Central memory CD8-positive, alpha-beta T cell (primary cell): ENCODE measurements around the gene HS6ST2.

Experiments used
- ATAC-seq: fragments of 150-1000 bp; cut with Tn5 transposase; replicated peaks from 2 replicates; pipeline ENCODE4 v1.10.0; 2022; ENCODE audit warnings: mild to moderate bottlenecking, moderate FRiP score, moderate number of reproducible peaks; ENCODE audit not compliant: poor library complexity, severe bottlenecking; ENCODE audit errors: extremely low read depth
- DNase-seq, 2 donors: peaks; one replicate each; pipeline ENCODE4 v3.0.0; 2021; ENCODE audit warnings: low spot score in 2 of 2
- H3K27ac Mint-ChIP-seq: one replicate; pipeline ENCODE4 v1.8.0; 2022; ENCODE audit warnings: low read depth, mild to moderate bottlenecking, moderate library complexity, mixed read lengths
- H3K27me3 Mint-ChIP-seq: one replicate; pipeline ENCODE4 v1.8.0; 2022; ENCODE audit warnings: mixed read lengths
- H3K36me3 Mint-ChIP-seq: one replicate; pipeline ENCODE4 v1.8.0; 2022; ENCODE audit warnings: mild to moderate bottlenecking, moderate library complexity, mixed read lengths; ENCODE audit not compliant: insufficient read depth
- H3K4me1 Mint-ChIP-seq: one replicate; pipeline ENCODE4 v1.8.0; 2022; ENCODE audit warnings: mixed read lengths
- H3K4me3 Mint-ChIP-seq: one replicate; pipeline ENCODE4 v1.8.0; 2022; ENCODE audit warnings: mild to moderate bottlenecking, moderate library complexity, mixed read lengths
- H3K9me3 Mint-ChIP-seq: one replicate; pipeline ENCODE4 v1.8.0; 2022; ENCODE audit warnings: mixed read lengths

The HS6ST2 gene

DNA sequence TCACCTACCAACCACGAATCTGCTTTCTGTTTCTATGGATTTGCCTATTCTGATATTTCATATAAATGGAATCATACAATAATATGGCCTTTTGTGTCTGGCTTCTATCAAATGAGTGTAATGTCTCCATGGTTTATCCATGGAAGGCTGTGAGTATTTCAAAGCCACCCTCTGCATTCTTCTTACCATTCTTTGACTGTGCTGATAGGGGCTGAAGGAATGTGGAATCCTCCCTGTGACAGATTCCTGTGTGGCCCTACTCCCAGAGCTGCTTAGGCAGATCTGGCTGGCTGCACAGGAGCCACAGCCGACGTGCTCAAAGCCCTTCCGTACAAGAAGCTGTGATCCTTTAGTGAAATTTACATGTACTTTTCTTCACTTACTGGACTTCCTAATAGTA is 163.2 kb downstream of the HS6ST2 start:
- no peak for ATAC-seq
- no peak overlapping the region for H3K4me3 Mint-ChIP-seq

DNA sequence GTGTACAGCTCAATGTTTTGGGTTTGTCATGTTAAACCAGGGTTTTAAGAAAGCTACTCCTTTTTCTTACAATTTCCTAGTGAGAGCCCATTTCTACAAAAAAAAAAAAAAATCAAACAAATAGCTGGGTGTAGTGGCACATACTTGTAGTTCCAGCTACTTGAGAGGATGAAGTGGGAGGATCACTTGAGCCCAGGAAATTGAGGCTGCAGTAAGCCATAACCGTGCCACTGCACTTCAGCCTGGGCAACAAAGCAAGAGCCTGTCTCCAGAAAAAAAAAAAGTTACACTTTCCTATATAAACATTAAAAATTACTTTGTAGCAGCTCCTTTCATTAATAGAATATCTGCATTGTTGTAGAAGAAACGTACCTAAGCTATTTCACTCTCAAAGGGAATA is 166.7 kb downstream of the HS6ST2 start:
- no peaks in the 10 kb centered on the region for H3K4me1 Mint-ChIP-seq
- no peak overlapping the region for H3K27ac Mint-ChIP-seq
- no peaks in the 10 kb centered on the region for H3K36me3 Mint-ChIP-seq
- no peak overlapping the region for H3K4me3 Mint-ChIP-seq
- H3K9me3 Mint-ChIP-seq: no peaks in the 10 kb centered on the region
- H3K27me3 Mint-ChIP-seq: no peaks in the 10 kb centered on the region
- ATAC-seq (no peak), DNase-seq (no peak)

More for the DNA sequence above, 163.2 kb downstream of the HS6ST2 start:
- Mint-ChIP-seq H3K27me3 (no peaks in the 10 kb centered on the region), H3K27ac (no peak overlapping the region), H3K36me3 (no peaks in the 10 kb centered on the region), H3K4me1 (no peaks in the 10 kb centered on the region), H3K9me3 (no peaks in the 10 kb centered on the region)
- DNase-seq: no peak

DNA sequence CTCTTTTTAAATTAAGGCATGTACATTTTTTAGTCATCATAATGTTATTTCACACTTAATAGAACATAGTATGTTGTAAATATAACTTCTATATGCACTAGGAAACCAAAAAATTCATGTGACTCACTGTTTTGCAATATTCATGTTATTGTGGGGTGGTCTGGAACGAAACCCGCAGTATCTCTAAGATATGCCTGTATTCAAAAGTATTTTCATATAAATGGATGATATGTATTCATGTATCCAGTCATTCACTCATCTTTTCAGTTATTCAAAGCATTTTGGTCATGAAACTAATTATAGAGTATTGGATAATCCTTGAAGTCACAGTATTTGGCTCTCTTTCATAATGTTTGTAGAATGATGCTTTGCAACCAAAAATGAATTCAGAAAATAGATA is 168.1 kb downstream of the HS6ST2 start:
- DNase-seq (no peak), ATAC-seq (no peak)
- Mint-ChIP-seq H3K4me3 (no peak overlapping the region), H3K4me1 (no peaks in the 10 kb centered on the region), H3K9me3 (no peaks in the 10 kb centered on the region), H3K36me3 (no peaks in the 10 kb centered on the region), H3K27me3 (no peaks in the 10 kb centered on the region), H3K27ac (no peak overlapping the region)

DNA sequence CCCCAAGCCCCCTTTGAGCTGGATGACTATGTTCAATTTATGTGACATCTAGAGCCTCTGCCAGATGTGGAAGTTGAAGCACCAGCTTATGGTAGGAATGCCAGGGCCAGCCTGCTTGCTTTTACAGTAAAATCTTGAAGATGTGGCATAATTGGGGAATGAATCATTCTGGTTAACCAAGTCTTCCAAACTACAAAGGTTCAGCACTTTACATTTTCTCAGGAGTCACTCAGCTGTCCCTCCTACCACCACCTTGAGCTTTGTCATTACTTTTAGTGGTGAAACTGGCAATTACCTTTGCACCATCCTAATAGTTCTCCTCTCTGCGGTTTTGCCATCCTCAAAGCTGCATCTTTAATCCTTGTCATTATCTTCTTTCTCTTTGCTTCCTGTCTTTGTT is 172.2 kb downstream of the HS6ST2 start:
- H3K9me3 Mint-ChIP-seq: no peaks in the 10 kb centered on the region
- H3K36me3 Mint-ChIP-seq: no peaks in the 10 kb centered on the region
- no peak overlapping the region for H3K4me3 Mint-ChIP-seq
- no peak for DNase-seq
- no peaks in the 10 kb centered on the region for H3K4me1 Mint-ChIP-seq
- no peak overlapping the region for H3K27ac Mint-ChIP-seq
- no peak for ATAC-seq
- no peaks in the 10 kb centered on the region for H3K27me3 Mint-ChIP-seq

DNA sequence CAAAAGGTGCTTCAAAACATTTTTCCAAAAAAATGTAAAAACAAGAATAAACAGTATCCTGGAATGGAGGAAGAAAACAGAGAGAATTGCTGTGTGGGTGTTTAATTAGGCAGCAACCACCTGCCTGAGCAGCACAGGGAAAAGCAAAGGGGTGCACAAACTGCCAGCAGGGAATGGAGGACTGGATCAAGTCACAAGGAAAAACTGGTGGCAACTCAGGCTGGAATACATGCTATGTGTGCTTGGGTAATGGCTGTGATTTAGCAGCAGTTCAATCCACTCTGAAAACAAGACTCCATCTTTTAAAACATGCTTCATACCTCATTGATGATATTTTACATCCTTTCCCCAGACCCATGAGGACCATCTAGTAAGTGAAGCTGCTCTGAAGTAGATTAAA is 179.5 kb downstream of the HS6ST2 start:
- DNase-seq (no peak), ATAC-seq (no peak)
- Mint-ChIP-seq H3K4me1 (no peaks in the 10 kb centered on the region), H3K27me3 (no peaks in the 10 kb centered on the region), H3K36me3 (no peaks in the 10 kb centered on the region), H3K9me3 (no peaks in the 10 kb centered on the region), H3K27ac (no peak overlapping the region), H3K4me3 (no peak overlapping the region)

DNA sequence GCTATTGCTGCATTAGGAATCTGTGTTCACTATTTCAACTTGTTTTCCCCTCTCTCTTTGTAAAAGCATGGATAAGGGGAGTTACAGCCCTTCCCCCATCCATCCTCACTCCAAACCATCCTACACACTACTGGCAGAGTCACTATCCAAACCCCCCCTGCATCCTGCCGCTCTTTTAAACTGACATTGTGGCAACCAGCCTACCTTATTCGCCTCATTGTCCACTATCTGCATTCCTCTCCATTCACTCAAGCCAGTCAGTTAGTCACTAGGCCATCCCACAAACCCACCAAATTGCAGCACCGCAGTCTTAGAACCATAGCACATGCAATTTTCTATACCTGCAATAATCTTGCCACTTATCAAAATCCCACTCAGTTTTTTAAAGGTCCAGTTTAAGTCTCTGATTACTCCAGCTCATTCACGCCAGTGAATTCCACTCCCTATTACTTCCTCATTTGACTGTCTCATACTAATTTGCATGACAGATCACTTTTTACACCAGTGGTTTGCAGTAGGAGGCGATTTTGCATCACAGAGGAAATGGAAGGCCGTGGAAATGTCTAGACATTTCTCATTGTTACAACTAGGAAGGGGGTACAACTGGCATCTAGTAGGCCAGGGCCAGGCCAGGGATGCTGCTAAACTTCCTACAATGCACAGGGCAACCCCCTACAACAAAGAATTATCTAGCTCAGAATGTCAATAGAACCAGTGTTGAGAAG is 181.8 kb downstream of the HS6ST2 start:
- ATAC-seq (no peak), DNase-seq (no peak)
- H3K4me1 Mint-ChIP-seq: no peaks in the 10 kb centered on the region
- no peaks in the 10 kb centered on the region for H3K9me3 Mint-ChIP-seq
- no peaks in the 10 kb centered on the region for H3K27me3 Mint-ChIP-seq
- H3K4me3 Mint-ChIP-seq: no peak overlapping the region
- H3K27ac Mint-ChIP-seq: no peak overlapping the region
- H3K36me3 Mint-ChIP-seq: no peaks in the 10 kb centered on the region

DNA sequence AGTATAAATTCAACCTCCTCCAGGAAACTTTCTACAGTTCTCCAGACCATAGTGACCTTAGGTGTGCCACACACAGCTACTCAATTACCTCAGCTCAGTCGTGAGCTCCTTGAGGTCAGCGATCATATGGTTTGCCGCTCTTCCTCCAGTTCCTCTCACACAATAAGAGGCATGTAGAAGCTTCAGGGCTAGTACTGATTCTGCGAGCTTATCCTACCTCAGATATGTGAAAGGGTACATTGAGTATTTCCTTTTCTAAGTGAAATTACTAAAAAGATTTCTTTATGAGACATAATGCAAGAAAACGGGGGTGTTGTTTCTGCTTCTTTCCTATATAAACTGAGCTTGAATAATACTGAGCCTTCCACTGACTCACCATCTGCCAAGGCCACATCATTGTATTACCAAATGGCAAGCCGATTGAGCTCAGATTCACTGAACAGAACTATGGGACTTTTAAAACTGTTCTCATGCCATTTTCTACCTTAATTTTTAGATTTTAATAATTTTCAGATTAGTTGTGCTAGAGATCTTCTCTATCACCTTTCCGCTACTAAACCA is 183.1 kb downstream of the HS6ST2 start:
- no peaks in the 10 kb centered on the region for H3K36me3 Mint-ChIP-seq
- no peak for ATAC-seq
- no peaks in the 10 kb centered on the region for H3K4me1 Mint-ChIP-seq
- no peak for DNase-seq
- no peak overlapping the region for H3K27ac Mint-ChIP-seq
- H3K27me3 Mint-ChIP-seq: no peaks in the 10 kb centered on the region
- no peak overlapping the region for H3K4me3 Mint-ChIP-seq
- no peaks in the 10 kb centered on the region for H3K9me3 Mint-ChIP-seq

DNA sequence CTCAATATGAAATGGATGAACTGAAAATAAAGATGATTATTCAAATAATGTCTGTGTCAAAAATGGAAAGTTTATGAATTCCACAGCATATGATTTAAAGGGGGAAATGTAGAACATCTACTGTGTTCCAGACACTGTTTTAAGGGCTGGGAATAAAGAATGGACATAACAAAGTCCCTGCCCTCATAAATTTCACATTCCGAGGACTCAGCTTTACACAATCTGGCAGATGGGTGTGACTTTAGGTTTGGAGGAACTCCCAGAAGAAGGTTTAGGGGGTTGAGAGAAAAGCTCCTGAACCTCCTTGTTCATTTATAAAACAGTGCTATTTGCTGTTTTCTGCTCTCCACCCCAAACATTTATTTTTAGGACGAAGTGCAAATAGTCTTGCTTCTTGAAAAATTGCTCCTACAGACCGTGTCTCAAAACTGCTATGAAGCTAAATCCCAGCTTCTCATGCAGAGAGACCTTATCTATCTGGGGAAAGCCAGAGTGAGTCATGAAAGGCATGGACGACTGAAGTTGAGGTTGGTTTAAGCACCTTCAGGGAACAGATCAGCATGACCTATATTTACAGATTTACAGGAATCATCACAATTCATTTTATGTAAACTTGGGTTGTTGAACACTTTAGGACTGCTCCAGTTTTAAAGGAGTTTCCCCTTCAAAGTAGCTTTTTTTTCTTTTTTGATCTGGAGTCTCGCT is 184.3 kb downstream of the HS6ST2 start:
- no peaks in the 10 kb centered on the region for H3K4me1 Mint-ChIP-seq
- no peaks in the 10 kb centered on the region for H3K9me3 Mint-ChIP-seq
- H3K36me3 Mint-ChIP-seq: no peaks in the 10 kb centered on the region
- H3K27me3 Mint-ChIP-seq: no peaks in the 10 kb centered on the region
- H3K27ac Mint-ChIP-seq: no peak overlapping the region
- ATAC-seq (no peak), DNase-seq (no peak)
- no peak overlapping the region for H3K4me3 Mint-ChIP-seq

DNA sequence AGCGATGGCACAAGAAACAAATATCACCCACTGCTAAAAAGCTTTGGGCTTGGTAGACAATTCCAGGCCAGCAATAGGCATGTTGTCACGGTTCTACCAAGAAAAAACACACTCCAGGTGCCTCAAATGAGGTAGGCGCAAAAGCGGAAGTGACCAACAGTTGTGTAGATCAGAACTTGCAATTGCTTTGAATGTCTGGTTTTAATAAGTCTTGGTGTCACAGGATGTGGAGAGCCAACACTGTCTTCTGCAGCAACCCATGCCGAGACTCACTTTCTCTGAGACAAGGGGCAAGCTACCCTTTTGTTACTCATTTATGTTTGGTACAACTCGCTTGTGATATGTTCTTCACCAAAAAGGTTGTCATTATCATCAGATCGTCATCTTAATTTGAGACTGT is 188.8 kb downstream of the HS6ST2 start:
- no peak for DNase-seq
- no peak for ATAC-seq
- no peaks in the 10 kb centered on the region for H3K9me3 Mint-ChIP-seq
- no peaks in the 10 kb centered on the region for H3K27me3 Mint-ChIP-seq
- no peak overlapping the region for H3K4me3 Mint-ChIP-seq
- no peaks in the 10 kb centered on the region for H3K36me3 Mint-ChIP-seq
- no peaks in the 10 kb centered on the region for H3K4me1 Mint-ChIP-seq
- no peak overlapping the region for H3K27ac Mint-ChIP-seq

DNA sequence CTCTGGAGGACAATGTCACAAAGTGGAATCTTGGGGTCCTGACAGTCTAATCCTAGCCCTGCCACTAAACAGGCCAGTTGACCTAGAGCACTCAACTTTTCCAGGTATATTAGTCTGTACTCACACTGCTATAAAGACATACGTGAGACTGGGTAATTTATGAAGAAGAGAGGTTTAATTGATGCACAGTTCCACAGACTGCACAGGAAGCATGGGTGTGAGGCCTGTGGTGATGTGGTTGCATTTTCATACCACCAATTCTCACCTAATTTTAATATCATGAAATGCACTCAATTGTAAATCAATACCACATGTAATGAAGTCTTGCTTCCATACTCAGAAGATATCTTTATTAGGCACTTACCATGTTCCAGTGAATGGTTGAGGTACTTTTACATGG is 192.0 kb downstream of the HS6ST2 start:
- Mint-ChIP-seq H3K4me1 (no peaks in the 10 kb centered on the region), H3K9me3 (no peaks in the 10 kb centered on the region), H3K27me3 (no peaks in the 10 kb centered on the region), H3K36me3 (no peaks in the 10 kb centered on the region), H3K27ac (no peak overlapping the region), H3K4me3 (no peak overlapping the region)
- no peak for ATAC-seq
- DNase-seq: no peak

DNA sequence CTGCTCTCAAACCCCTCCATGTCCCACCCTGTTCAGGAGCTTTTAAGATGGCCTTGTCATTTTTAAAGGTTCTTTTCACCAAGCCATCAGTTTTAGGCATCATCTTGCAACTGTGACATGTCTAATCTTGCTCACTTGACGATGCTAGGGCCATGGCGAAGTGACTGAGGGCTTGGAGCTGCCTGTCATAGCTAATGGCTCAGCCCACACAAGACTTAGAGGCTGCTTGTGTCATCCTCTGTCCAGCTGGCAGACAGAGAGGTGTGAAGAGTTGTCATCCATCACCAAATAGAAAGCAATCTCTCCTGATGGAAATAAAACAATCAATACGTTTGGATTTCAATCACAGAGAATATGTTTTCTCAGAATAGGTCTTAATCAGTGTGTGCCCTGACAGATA is 194.9 kb downstream of the HS6ST2 start:
- DNase-seq (no peak), ATAC-seq (no peak)
- H3K4me1 Mint-ChIP-seq: no peaks in the 10 kb centered on the region
- peaks cover 9% of the 10 kb centered on the region for H3K27me3 Mint-ChIP-seq
- no peaks in the 10 kb centered on the region for H3K36me3 Mint-ChIP-seq
- no peak overlapping the region for H3K4me3 Mint-ChIP-seq
- H3K9me3 Mint-ChIP-seq: no peaks in the 10 kb centered on the region
- H3K27ac Mint-ChIP-seq: no peak overlapping the region

DNA sequence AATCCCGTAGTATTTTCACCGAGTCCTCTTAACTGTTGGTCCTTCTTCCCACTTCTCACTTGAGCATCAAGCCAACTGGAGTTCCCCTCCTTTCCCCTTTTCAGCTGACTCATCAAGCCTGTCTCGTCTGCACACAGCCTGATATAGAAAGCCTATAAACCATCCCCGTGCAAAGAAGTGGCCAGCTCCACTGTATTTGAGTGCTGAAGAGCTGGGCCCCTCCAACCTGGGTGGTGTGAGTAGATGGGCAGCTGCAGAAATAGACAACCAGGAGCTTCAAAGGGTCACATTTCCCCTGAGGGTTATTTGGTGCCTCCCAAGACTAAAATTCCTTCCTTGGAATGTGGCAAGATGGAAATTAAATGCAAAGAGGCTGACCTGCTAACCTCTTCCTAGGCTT is 199.7 kb downstream of the HS6ST2 start:
- ATAC-seq: no peak
- Mint-ChIP-seq H3K4me1 (no peaks in the 10 kb centered on the region), H3K36me3 (no peaks in the 10 kb centered on the region), H3K27me3 (peaks cover 9% of the 10 kb centered on the region), H3K4me3 (no peak overlapping the region), H3K27ac (no peak overlapping the region), H3K9me3 (no peaks in the 10 kb centered on the region)
- DNase-seq: no peak

DNA sequence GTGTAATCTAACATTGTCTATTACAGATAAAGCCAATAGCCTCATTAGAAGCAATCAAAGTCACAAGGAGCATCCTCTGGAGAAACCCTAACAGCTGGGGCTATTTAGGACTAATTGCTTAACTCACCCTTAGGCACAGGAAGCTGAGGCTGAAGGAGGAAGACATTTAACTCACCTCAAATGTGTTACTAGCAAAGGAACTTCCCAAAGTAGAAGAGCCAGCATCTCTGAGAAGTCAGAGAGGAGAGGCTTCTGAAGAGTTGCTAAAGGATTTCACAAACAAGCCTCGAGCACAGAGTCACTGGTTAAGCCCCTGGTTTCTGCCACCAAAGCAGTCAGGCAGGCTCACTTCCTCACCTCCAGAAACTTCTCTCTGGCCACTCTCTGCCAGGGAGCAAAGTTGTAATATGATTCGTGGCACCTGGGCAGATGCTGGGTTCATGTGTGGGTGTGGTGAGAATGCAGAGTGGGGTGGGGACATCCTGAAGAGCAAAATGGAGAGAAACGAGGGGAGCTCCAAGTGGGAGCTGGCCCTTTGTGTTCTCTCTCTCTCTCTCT is 201.3 kb downstream of the HS6ST2 start:
- H3K27me3 Mint-ChIP-seq: peaks cover 9% of the 10 kb centered on the region
- H3K9me3 Mint-ChIP-seq: no peaks in the 10 kb centered on the region
- ATAC-seq: no peak
- H3K4me3 Mint-ChIP-seq: no peak overlapping the region
- no peak overlapping the region for H3K27ac Mint-ChIP-seq
- no peak for DNase-seq
- H3K4me1 Mint-ChIP-seq: no peaks in the 10 kb centered on the region
- H3K36me3 Mint-ChIP-seq: no peaks in the 10 kb centered on the region
